K562 (cell line): ENCODE measurements around the gene POLRMT. TPM values are rescaled to one million over a fixed set of nuclear protein-coding genes. Genes with fewer than 3 reads are reported as not detected.

Experiments
- ATAC-seq: fragments of 200-7000 bp; cut with Tn5 transposase; 3 replicates; pipeline ENCODE4 v1.9.1; 2020; ENCODE audit warnings: moderate library complexity
- BruUV-seq: library from RNA; stranded (reverse); fragments of 400-500 nt; replicated peaks from 2 replicates; lab custom pipeline; 2021; lab: Mats Ljungman, UMichigan
- CTCF ChIA-PET: fragments of 300-600 bp; formaldehyde crosslinking; extraction: SDS; loops from one replicate; lab custom pipeline; 2021; ENCODE audit warnings: low intra/inter-chr PET ratio; lab: Yijun Ruan, JAX
- POLR2A ChIA-PET: fragments of 300-600, 350-650 bp; sonication (Branson Sonifier 250); formaldehyde crosslinking; extraction: SDS; loops from one replicate; lab custom pipeline; 2021; ENCODE audit warnings: antibody characterized with exemption, inconsistent platforms; lab: Yijun Ruan, JAX
- DNase-seq, 4 experiments: peaks; one replicate each; pipeline versions ENCODE4 v3.0.0 to v3.0.0-alpha.2; 2011 to 2018; ENCODE audit warnings: low spot score in 3 of 4, mixed read lengths in 3 of 4; ENCODE audit errors: extremely low read depth in 1 of 4
- FAIRE-seq: peaks from 2 replicates; lab custom pipeline; 2011; peaks lifted over from hg19 to GRCh38; lab: Jason Lieb, UNC
- H2AFZ ChIP-seq: 2 replicates; pipeline ENCODE4 v1.6.0; 2011; ENCODE audit warnings: low read depth, low read length, control low read depth, inconsistent platforms
- H3K27ac ChIP-seq: fragments of 200-600 bp; 3 replicates; pipeline ENCODE4 v1.8.0; 2011; ENCODE audit warnings: low read depth, mild to moderate bottlenecking, control low read depth, inconsistent platforms, low read length, moderate library complexity, mixed read lengths; ENCODE audit errors: extremely low read depth
- H3K27me3 ChIP-seq, 2 experiments: fragments of 300-600 bp in 1 of 2; 2 replicates in 1 of 2; 3 replicates in 1 of 2; pipeline versions ENCODE4 v1.6.0 to v1.8.0; 2011; ENCODE audit warnings: inconsistent platforms in 2 of 2, low read length in 2 of 2, mild to moderate bottlenecking in 1 of 2, mixed read lengths in 1 of 2, moderate library complexity in 1 of 2; ENCODE audit not compliant: control insufficient read depth in 2 of 2, insufficient read depth in 2 of 2
- H3K36me3 ChIP-seq: fragments of 300-600 bp; 3 replicates; pipeline ENCODE4 v1.8.0; 2011; ENCODE audit warnings: mild to moderate bottlenecking, low read length, inconsistent platforms; ENCODE audit not compliant: control insufficient read depth, insufficient read depth
- H3K4me1 ChIP-seq, 2 experiments: fragments of 200-600 bp in 1 of 2; replicated peaks in 1 of 2; 2 replicates in 1 of 2; 3 replicates in 1 of 2; pipeline versions ENCODE4 v1.5.1 to v1.8.0; 2011; ENCODE audit warnings: inconsistent platforms in 2 of 2, low read length in 2 of 2, mild to moderate bottlenecking in 1 of 2, mixed read lengths in 1 of 2, moderate library complexity in 1 of 2; ENCODE audit not compliant: control insufficient read depth in 2 of 2, insufficient read depth in 2 of 2
- H3K4me2 ChIP-seq: 2 replicates; pipeline ENCODE4 v1.6.1; 2011; ENCODE audit warnings: low read length, control low read depth, inconsistent platforms, mixed read lengths; ENCODE audit not compliant: insufficient read depth
- H3K4me3 ChIP-seq: fragments of 200-600 bp; sonication (generic), shearing (Covaris generic); 2 replicates; pipeline ENCODE4 v1.5.1; 2016; ENCODE audit warnings: control low read depth, inconsistent platforms
- H3K79me2 ChIP-seq: fragments of 200-600 bp; 3 replicates; pipeline ENCODE4 v1.8.0; 2011; ENCODE audit warnings: low read length, inconsistent platforms; ENCODE audit not compliant: control insufficient read depth, insufficient read depth
- H3K9ac ChIP-seq, 2 experiments: 2 replicates each; pipeline versions ENCODE4 v1.6.0 to v1.6.1; 2011; ENCODE audit warnings: low read depth in 2 of 2, low read length in 2 of 2, control low read depth in 1 of 2, inconsistent platforms in 1 of 2, mild to moderate bottlenecking in 1 of 2, mixed read lengths in 1 of 2; ENCODE audit not compliant: insufficient read depth in 1 of 2
- H3K9me1 ChIP-seq: one replicate; pipeline ENCODE4 v1.6.0; 2011; ENCODE audit warnings: inconsistent platforms, mild to moderate bottlenecking, low read length, moderate library complexity; ENCODE audit not compliant: control insufficient read depth, insufficient read depth
- H3K9me3 ChIP-seq: replicated peaks from 2 replicates; pipeline ENCODE4 v1.5.1; 2011; ENCODE audit warnings: low read depth, low read length, inconsistent platforms; ENCODE audit not compliant: control insufficient read depth, insufficient read depth
- H4K20me1 ChIP-seq: replicated peaks from 2 replicates; pipeline ENCODE4 v1.6.1; 2011; ENCODE audit warnings: low read length, inconsistent platforms, mixed read lengths; ENCODE audit not compliant: control insufficient read depth, insufficient read depth
- CBFB ChIP-seq: sonication (generic); formaldehyde crosslinking; IDR thresholded peaks from 2 replicates; pipeline ENCODE4 v1.4.0; 2020; ENCODE audit warnings: mild to moderate bottlenecking, missing genetic modification reagents
- CREBBP ChIP-seq: IDR thresholded peaks from one replicate; pipeline ENCODE4 v1.6.1; 2012; ENCODE audit warnings: low read depth, mild to moderate bottlenecking, control low read depth, inconsistent platforms, low read length
- EGR1 ChIP-seq: fragments of 450-650 bp; conservative IDR thresholded peaks from 2 replicates; pipeline ENCODE4 v1.6.1; 2017; ENCODE audit warnings: mild to moderate bottlenecking
- ETV1 ChIP-seq: fragments of 450-650 bp; conservative IDR thresholded peaks from 2 replicates; pipeline ENCODE4 v1.6.1; 2016; ENCODE audit warnings: missing genetic modification characterization, control low read depth, low read depth, missing compliant biosample characterization
- FOXA1 ChIP-seq: fragments of 450-650 bp; IDR thresholded peaks from 2 replicates; pipeline ENCODE4 v1.6.1; 2016; ENCODE audit warnings: mild to moderate bottlenecking, borderline replicate concordance
- FOXP1 ChIP-seq: sonication (generic); formaldehyde crosslinking; IDR thresholded peaks from 2 replicates; pipeline ENCODE4 v1.8.0; 2022; ENCODE audit warnings: mild to moderate bottlenecking, missing genetic modification reagents
- KAT8 ChIP-seq: fragments of 450-650 bp; IDR thresholded peaks from 2 replicates; pipeline ENCODE4 v1.6.1; 2016; ENCODE audit warnings: low read depth, mild to moderate bottlenecking
- MBD2 ChIP-seq: sonication (generic); IDR thresholded peaks from 2 replicates; pipeline ENCODE4 v1.6.1; 2016; ENCODE audit warnings: low read depth, borderline replicate concordance
- NBN ChIP-seq: fragments of 450-650 bp; IDR thresholded peaks from 2 replicates; pipeline ENCODE4 v1.6.1; 2016; ENCODE audit warnings: low read depth, mild to moderate bottlenecking
- POLR2G ChIP-seq: fragments of 200-400 bp; formaldehyde crosslinking; IDR thresholded peaks from 2 replicates; pipeline ENCODE4 v1.6.1; 2017; ENCODE audit warnings: low read depth, mild to moderate bottlenecking, antibody characterized with exemption, low read length, moderate library complexity
- RBFOX2 ChIP-seq: fragments of 200-400 bp; formaldehyde crosslinking; IDR thresholded peaks from 2 replicates; pipeline ENCODE4 v1.6.1; 2017; ENCODE audit warnings: low read depth, mild to moderate bottlenecking, low read length, moderate library complexity
- RBM22 ChIP-seq: fragments of 200-400 bp; formaldehyde crosslinking; IDR thresholded peaks from 2 replicates; pipeline ENCODE4 v1.6.1; 2018; ENCODE audit warnings: low read length, low read depth; ENCODE audit not compliant: poor library complexity, severe bottlenecking
- SMARCA4 ChIP-seq: fragments of 450-650 bp; IDR thresholded peaks from 2 replicates; pipeline ENCODE4 v1.6.1; 2016
- WHSC1 ChIP-seq: IDR thresholded peaks from one replicate; pipeline ENCODE4 v1.6.1; 2012; ENCODE audit warnings: low read length, control low read depth, inconsistent platforms
- ZNF239 ChIP-seq: fragments of 250-450 bp; sonication (Bioruptor Pico); IDR thresholded peaks from 2 replicates; pipeline ENCODE4 v1.4.0; 2020; ENCODE audit warnings: mild to moderate bottlenecking
- whole genome bisulfite sequencing: fragments of 100-300 bp; shearing (Covaris generic); methylation state at CpG from one replicate; pipeline ENCODE4 v1.1.6; 2016; ENCODE audit warnings: low coverage, mixed read lengths; ENCODE audit not compliant: insufficient coverage; ENCODE audit errors: missing lambda C conversion rate; 5-methylcytosine and 5-hydroxymethylcytosine counted together
- in situ Hi-C: fragments of 300-500 bp; cut with MboI; formaldehyde crosslinking; loops from 4 replicates; pipeline ENCODE4 v1.15.0; 2018; ENCODE audit warnings: inconsistent platforms, mixed read lengths
- intact Hi-C: fragments of 100-400 bp; cut with micrococcal nuclease; formaldehyde crosslinking; loops from 2 replicates; pipeline ENCODE4 v1.14.2; 2022
- polyA plus RNA-seq, 8 experiments: library from polyadenylated mRNA; depleted of rRNA in 4 of 8; stranded (reverse) in 5 of 8; unstranded in 3 of 8; fragments of >200 nt; fragmentation: Nextera tagmentation in 2 of 8; fragmentation: Illumina TruSeq in 1 of 8; extraction: Ambion mirVana in 2 of 8; extraction: Trizol in 1 of 8; gene quantifications; 2 replicates each; pipeline versions ENCODE4 v1.2.1 to v1.2.3, GENCODE V29; 2011 to 2014; ENCODE audit warnings: inconsistent platforms in 1 of 8, missing spikeins in 1 of 8
- total RNA-seq, 7 experiments: library from RNA; depleted of rRNA in 6 of 7; stranded (reverse); fragments of >200 nt in 6 of 7; fragmentation: Illumina TruSeq in 2 of 7; extraction: Trizol in 2 of 7; gene quantifications; 2 replicates each; pipeline versions ENCODE4 v1.2.1 to v1.2.3, GENCODE V29; 2011 to 2021; ENCODE audit warnings: low replicate concordance in 1 of 7
- TF ChIP-seq, protein P1 (sequence below): fragments of 250-450 bp; sonication (Bioruptor Pico); IDR thresholded peaks from 2 replicates; pipeline ENCODE4 v1.8.0; 2022; ENCODE audit warnings: moderate library complexity, mild to moderate bottlenecking, inconsistent platforms
- TF ChIP-seq, protein P2 (sequence below): fragments of 450-650 bp; IDR thresholded peaks from 2 replicates; pipeline ENCODE4 v1.6.1; 2017; ENCODE audit warnings: antibody characterized with exemption

POLRMT gene
- total and polyA plus RNA-seq, 9 of the 15 experiments (the other 6 are each of a cell fraction or from before 2014, with no cell fraction given) = 30.3 to 144 (median 68.0) TPM

DNA sequence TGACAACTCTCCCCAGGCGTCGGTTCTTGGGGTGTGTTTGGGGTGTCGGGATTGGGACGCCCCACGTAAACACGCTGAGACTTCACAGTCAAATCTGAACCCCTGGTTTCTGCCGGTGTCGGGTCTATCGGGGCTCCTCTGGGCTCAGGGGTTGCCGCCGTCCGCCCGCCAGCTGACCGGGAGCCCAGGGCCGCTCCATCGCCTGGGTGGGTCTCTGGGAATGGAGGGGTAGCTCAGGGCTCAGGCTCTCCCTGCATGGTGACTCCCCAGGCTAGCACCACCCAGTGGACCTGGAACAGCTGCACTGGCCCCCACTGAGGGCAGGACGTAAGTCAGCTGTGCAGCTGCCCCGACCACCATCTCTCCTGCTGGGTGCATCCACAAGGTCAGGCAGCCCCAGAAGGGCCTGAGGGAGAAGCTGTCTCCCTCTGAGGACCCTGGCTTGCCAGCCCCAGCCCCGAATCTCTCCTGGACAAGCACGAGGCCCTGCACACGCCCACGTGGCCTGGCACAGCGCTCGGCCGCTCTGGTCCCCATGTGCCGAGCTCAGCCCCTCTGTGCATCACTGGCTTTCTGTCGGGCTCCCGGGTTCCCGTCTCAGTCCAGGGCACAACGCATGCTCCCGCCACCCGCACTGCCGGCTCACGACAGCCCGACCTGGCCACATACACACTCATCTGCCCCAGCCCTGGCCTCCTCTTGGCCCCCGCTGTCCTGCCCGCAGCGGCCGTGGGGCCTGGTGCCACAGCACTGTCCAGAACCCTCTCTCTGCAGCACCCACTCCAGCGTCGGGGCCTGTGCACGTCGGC lies 23.6 kb upstream of the POLRMT start:
- H3K4me2 ChIP-seq = no peak overlapping the region
- POLR2A ChIA-PET = interaction anchor here (0.7 to 1.5 kb wide), 6 partner anchors 8 to 168 kb away, joined by 3 to 6 read pairs (median 4); partner anchors contain the start of gene POLRMT
- intact Hi-C loops (no loop called here), in situ Hi-C loops (no loop called here)
- no peak; the same call in 2 of the 3 replicates for ATAC-seq
- CTCF ChIA-PET = no interaction called here
- no peak for DNase-seq
- H3K9me1 ChIP-seq = peaks cover 14% of the 10 kb centered on the region
- H3K9ac ChIP-seq = peak overlapping the region in 1 of 2 experiments; percentile 64; a peak in 1 of 4 replicates
- WGBS = 98% methylated on average over 32 of the region's 43 CpGs
- peaks cover 91% of the 10 kb centered on the region; the same call in 2 of the 3 replicates for H3K36me3 ChIP-seq
- no peak overlapping the region for H3K4me3 ChIP-seq
- H3K79me2 ChIP-seq = peaks cover 98% of the 10 kb centered on the region
- no peak for FAIRE-seq
- no TSS peak for BruUV-seq
- peaks cover 14 to 73% of the 10 kb centered on the region in 2 experiments for H3K4me1 ChIP-seq
- H3K9me3 ChIP-seq = no peaks in the 10 kb centered on the region
- H4K20me1 ChIP-seq = peaks cover 58% of the 10 kb centered on the region
- no peak overlapping the region for H2AFZ ChIP-seq
- no peaks in the 10 kb centered on the region for H3K27me3 ChIP-seq
- H3K27ac ChIP-seq = no peak overlapping the region
- peak; percentile 20; the same call in 1 of the 2 replicates for TF ChIP-seq POLR2G
- TF ChIP-seq SMARCA4 = no peak
- TF ChIP-seq, protein P1, sequence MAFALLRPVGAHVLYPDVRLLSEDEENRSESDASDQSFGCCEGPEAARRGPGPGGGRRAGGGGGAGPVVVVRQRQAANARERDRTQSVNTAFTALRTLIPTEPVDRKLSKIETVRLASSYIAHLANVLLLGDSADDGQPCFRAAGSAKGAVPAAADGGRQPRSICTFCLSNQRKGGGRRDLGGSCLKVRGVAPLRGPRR (CRISPR knock-in tag) = no peak
- TF ChIP-seq MBD2 = no peak
- TF ChIP-seq CBFB (CRISPR knock-in tag) = no peak
- peak; percentile 70 for TF ChIP-seq RBFOX2
- TF ChIP-seq, protein P2, sequence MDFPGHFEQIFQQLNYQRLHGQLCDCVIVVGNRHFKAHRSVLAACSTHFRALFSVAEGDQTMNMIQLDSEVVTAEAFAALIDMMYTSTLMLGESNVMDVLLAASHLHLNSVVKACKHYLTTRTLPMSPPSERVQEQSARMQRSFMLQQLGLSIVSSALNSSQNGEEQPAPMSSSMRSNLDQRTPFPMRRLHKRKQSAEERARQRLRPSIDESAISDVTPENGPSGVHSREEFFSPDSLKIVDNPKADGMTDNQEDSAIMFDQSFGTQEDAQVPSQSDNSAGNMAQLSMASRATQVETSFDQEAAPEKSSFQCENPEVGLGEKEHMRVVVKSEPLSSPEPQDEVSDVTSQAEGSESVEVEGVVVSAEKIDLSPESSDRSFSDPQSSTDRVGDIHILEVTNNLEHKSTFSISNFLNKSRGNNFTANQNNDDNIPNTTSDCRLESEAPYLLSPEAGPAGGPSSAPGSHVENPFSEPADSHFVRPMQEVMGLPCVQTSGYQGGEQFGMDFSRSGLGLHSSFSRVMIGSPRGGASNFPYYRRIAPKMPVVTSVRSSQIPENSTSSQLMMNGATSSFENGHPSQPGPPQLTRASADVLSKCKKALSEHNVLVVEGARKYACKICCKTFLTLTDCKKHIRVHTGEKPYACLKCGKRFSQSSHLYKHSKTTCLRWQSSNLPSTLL = no peak
- TF ChIP-seq NBN = no peak
- no peak for TF ChIP-seq KAT8
- no peak for TF ChIP-seq EGR1
- TF ChIP-seq ZNF239 (CRISPR knock-in tag) = no peak
- no peak for TF ChIP-seq ETV1 (tag)
- peak; percentile 38 for TF ChIP-seq RBM22
- TF ChIP-seq WHSC1 = no peak
- TF ChIP-seq CREBBP = no peak
- TF ChIP-seq FOXA1 = no peak
- no peak for TF ChIP-seq FOXP1 (CRISPR knock-in tag)
